ENCODE results near the gene EDIL3. TPM values are rescaled to one million over a fixed set of nuclear protein-coding genes. Genes with fewer than 3 reads are reported as not detected.

EDIL3 gene
- total and polyA plus RNA-seq, 2 of the 13 experiments (the other 11 are each of a cell fraction or from before 2014, with no cell fraction given) = 0.01 TPM; not detected in 1

DNA sequence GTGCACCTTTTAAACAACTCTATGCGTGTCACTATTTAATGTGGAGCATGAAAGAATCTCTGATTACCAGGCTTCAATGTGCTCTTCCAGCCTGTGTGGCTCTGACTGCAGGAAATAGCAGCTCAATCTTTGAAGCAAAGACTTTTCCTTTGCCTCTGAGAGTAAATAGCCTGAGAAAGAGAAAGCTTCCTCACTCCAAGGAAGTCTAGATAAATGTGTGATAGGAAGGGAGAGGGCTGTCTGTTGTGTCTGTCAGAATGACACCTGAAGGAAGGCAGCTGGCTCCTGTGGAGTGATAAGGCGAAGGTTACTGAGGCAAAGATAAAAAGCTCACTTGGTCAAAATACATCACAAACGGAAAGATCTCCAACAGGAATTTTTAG lies 458.7 kb downstream of the EDIL3 start (continued):
- TF ChIP-seq, protein P1, sequence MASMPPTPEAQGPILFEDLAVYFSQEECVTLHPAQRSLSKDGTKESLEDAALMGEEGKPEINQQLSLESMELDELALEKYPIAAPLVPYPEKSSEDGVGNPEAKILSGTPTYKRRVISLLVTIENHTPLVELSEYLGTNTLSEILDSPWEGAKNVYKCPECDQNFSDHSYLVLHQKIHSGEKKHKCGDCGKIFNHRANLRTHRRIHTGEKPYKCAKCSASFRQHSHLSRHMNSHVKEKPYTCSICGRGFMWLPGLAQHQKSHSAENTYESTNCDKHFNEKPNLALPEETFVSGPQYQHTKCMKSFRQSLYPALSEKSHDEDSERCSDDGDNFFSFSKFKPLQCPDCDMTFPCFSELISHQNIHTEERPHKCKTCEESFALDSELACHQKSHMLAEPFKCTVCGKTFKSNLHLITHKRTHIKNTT (CRISPR knock-in tag; IDR thresholded peaks at IDR 0.05) = no peak
- TF ChIP-seq, protein P2, sequence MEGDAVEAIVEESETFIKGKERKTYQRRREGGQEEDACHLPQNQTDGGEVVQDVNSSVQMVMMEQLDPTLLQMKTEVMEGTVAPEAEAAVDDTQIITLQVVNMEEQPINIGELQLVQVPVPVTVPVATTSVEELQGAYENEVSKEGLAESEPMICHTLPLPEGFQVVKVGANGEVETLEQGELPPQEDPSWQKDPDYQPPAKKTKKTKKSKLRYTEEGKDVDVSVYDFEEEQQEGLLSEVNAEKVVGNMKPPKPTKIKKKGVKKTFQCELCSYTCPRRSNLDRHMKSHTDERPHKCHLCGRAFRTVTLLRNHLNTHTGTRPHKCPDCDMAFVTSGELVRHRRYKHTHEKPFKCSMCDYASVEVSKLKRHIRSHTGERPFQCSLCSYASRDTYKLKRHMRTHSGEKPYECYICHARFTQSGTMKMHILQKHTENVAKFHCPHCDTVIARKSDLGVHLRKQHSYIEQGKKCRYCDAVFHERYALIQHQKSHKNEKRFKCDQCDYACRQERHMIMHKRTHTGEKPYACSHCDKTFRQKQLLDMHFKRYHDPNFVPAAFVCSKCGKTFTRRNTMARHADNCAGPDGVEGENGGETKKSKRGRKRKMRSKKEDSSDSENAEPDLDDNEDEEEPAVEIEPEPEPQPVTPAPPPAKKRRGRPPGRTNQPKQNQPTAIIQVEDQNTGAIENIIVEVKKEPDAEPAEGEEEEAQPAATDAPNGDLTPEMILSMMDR (CRISPR knock-in tag; IDR thresholded peaks at IDR 0.05) = no peak
- no peak for TF ChIP-seq BRD4 (CRISPR knock-in tag; IDR thresholded peaks at IDR 0.05)
- TF ChIP-seq ZNF329 (CRISPR knock-in tag; IDR thresholded peaks at IDR 0.05; ENCODE audit: low read depth) = no peak

DNA sequence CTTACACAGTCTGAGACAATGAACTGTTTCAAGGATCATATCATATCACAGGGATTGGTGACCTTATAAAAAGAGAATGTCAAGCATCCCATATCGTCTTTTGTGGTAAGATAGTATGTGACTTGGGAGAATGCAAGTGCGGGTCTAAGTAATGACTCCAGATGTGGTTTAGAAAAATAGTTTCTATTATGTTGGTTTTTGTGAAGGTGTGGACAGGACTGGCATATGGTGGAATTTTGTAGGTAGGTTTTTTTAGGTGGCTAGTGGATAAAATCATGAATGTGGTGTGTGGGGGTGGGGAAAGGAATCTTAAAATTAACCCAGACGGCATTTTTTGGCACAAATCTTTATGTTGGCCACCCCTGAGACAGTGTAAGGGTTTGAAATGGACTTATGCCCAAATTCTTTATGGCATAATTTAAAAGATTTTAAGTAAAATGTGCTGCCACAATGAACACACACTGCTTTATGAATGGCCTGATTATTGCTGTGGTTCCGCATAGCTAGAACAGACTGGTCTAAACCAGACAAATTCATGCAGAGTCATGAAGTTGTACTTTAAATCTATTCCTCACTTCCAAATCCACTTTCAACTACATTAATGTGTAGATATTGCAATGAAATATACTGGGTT lies 459.2 kb downstream of the EDIL3 start:
- no peaks in the 10 kb centered on the region for H3K4me1 ChIP-seq (ENCODE audit: insufficient read depth, low read length)
- H4K20me1 ChIP-seq (ENCODE audit: insufficient read depth, low read length) = no peaks in the 10 kb centered on the region; the same call in 1 of the 2 replicates
- no peak overlapping the region for H2AFZ ChIP-seq (ENCODE audit: low read length)
- FAIRE-seq = no peak
- ChIA-PET CTCF (ENCODE audit: low intra/inter-chr PET ratio, low total read pairs) (no interaction called here), POLR2A (no interaction called here)
- H3K27me3 ChIP-seq (ENCODE audit: control insufficient read depth in 1 of 2, insufficient read depth in 2 of 2, low read length in 2 of 2) = no peaks in the 10 kb centered on the region
- no peak overlapping the region for H3K9ac ChIP-seq (ENCODE audit: insufficient read depth, low read depth, low read length)
- H3K36me3 ChIP-seq (replicated peaks in 1 of 2; ENCODE audit: control insufficient read depth in 1 of 2, insufficient read depth in 2 of 2, low read length in 2 of 2) = no peaks in the 10 kb centered on the region
- no TSS peak for BruUV-seq (replicated peaks)
- in situ Hi-C loops (cut with HindIII; ENCODE audit: extremely low pct_ligation_motif_present, low pct_unique_long_range_greater_than_20kb) = no loop called here
- intact Hi-C loops (cut with micrococcal nuclease; ENCODE audit: unreplicated experiment) = loop anchor here (10.0 kb wide), 1 partner anchor 329 kb away; no protein-coding TSS in a partner anchor
- WGBS (ENCODE audit: low lambda C conversion rate) = 24% methylated on average over 4 of the region's 4 CpGs
- no peak for DNase-seq (ENCODE audit: low spot score)
- no peaks in the 10 kb centered on the region for H3K79me2 ChIP-seq (ENCODE audit: insufficient read depth, low read length)
- H3K9me3 ChIP-seq (ENCODE audit: low read length) = no peaks in the 10 kb centered on the region
- no peak overlapping the region for H3K4me3 ChIP-seq (replicated peaks in 1 of 3; ENCODE audit: insufficient read depth in 1 of 3, low read depth in 2 of 3, low read length in 3 of 3)
- H3K27ac ChIP-seq (ENCODE audit: extremely low read length, insufficient read depth, low read length) = no peak overlapping the region
- no peak for ATAC-seq
- H3K4me2 ChIP-seq (ENCODE audit: low read depth, low read length) = no peak overlapping the region
- no peak for TF ChIP-seq ZNF484 (CRISPR knock-in tag; IDR thresholded peaks at IDR 0.05; ENCODE audit: borderline replicate concordance, low read depth)
- TF ChIP-seq PAX8 (CRISPR knock-in tag; IDR thresholded peaks at IDR 0.05; ENCODE audit: borderline replicate concordance) = no peak
- TF ChIP-seq NCOR1 (IDR thresholded peaks at IDR 0.05; ENCODE audit: borderline replicate concordance, low read length) = no peak
- TF ChIP-seq ZNF256 (CRISPR knock-in tag; conservative IDR thresholded peaks at IDR 0.05) = no peak
- no peak for TF ChIP-seq MTF2 (CRISPR knock-in tag; IDR thresholded peaks at IDR 0.05; ENCODE audit: borderline replicate concordance)
- no peak for TF ChIP-seq RFXANK (CRISPR knock-in tag; IDR thresholded peaks at IDR 0.05)
- TF ChIP-seq RFX3 (CRISPR knock-in tag; IDR thresholded peaks at IDR 0.05) = no peak
- TF ChIP-seq, protein P3, sequence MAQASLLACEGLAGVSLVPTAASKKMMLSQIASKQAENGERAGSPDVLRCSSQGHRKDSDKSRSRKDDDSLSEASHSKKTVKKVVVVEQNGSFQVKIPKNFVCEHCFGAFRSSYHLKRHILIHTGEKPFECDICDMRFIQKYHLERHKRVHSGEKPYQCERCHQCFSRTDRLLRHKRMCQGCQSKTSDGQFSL (CRISPR knock-in tag; IDR thresholded peaks at IDR 0.05) = no peak
- TF ChIP-seq, protein P4, sequence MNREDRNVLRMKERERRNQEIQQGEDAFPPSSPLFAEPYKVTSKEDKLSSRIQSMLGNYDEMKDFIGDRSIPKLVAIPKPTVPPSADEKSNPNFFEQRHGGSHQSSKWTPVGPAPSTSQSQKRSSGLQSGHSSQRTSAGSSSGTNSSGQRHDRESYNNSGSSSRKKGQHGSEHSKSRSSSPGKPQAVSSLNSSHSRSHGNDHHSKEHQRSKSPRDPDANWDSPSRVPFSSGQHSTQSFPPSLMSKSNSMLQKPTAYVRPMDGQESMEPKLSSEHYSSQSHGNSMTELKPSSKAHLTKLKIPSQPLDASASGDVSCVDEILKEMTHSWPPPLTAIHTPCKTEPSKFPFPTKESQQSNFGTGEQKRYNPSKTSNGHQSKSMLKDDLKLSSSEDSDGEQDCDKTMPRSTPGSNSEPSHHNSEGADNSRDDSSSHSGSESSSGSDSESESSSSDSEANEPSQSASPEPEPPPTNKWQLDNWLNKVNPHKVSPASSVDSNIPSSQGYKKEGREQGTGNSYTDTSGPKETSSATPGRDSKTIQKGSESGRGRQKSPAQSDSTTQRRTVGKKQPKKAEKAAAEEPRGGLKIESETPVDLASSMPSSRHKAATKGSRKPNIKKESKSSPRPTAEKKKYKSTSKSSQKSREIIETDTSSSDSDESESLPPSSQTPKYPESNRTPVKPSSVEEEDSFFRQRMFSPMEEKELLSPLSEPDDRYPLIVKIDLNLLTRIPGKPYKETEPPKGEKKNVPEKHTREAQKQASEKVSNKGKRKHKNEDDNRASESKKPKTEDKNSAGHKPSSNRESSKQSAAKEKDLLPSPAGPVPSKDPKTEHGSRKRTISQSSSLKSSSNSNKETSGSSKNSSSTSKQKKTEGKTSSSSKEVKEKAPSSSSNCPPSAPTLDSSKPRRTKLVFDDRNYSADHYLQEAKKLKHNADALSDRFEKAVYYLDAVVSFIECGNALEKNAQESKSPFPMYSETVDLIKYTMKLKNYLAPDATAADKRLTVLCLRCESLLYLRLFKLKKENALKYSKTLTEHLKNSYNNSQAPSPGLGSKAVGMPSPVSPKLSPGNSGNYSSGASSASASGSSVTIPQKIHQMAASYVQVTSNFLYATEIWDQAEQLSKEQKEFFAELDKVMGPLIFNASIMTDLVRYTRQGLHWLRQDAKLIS (CRISPR knock-in tag; IDR thresholded peaks at IDR 0.05) = no peak
- TF ChIP-seq ZNF788 (CRISPR knock-in tag; IDR thresholded peaks at IDR 0.05; ENCODE audit: borderline replicate concordance) = no peak
- no peak for TF ChIP-seq NONO (IDR thresholded peaks at IDR 0.05)
- TF ChIP-seq NONO (CRISPR knock-in tag; conservative IDR thresholded peaks at IDR 0.05) = no peak
- TF ChIP-seq ZNF577 (CRISPR knock-in tag; IDR thresholded peaks at IDR 0.05; ENCODE audit: borderline replicate concordance, low read depth) = no peak

Data from HepG2 (cell line).